Stimulated activated CD4-positive, alpha-beta T cell treated with anti-CD3 and anti-CD28 coated beads, Interleukin-15, amount 100 ng/mL, for 1 hour (primary cell): ENCODE results near the gene CD44.

Experiments
- DNase-seq, 2 donors: peaks; one replicate each; pipeline ENCODE4 v3.0.0-alpha.2; 2020; ENCODE audit warnings: low read depth in 1 of 2, low spot score in 1 of 2

The CD44 gene

GRCh38 chr11:35177370-35177769, 38.4 kb downstream of the CD44 start:
- no peak for DNase-seq

GRCh38 chr11:35178067-35178805, 39.3 kb downstream of the CD44 start:
- DNase-seq, result no peak

- DNase-seq, result no peak
Measured at GRCh38 chr11:35178873-35179272, 39.9 kb downstream of the CD44 start.

- no peak for DNase-seq
Measured at GRCh38 chr11:35179466-35180135, 40.6 kb downstream of the CD44 start.

- DNase-seq, result no peak
Measured at GRCh38 chr11:35180317-35181233, 41.6 kb downstream of the CD44 start.

GRCh38 chr11:35182317-35182939, 43.5 kb downstream of the CD44 start:
- DNase-seq, result no peak

GRCh38 chr11:35183326-35183925, 44.5 kb downstream of the CD44 start:
- no peak for DNase-seq

GRCh38 chr11:35185696-35186095, 46.7 kb downstream of the CD44 start:
- DNase-seq, result no peak

GRCh38 chr11:35187996-35188395, 49.0 kb downstream of the CD44 start:
- DNase-seq, result no peak

GRCh38 chr11:35190804-35191348, 51.9 kb downstream of the CD44 start:
- DNase-seq, result no peak

- no peak for DNase-seq
Measured at GRCh38 chr11:35192347-35192746, 53.4 kb downstream of the CD44 start.

- DNase-seq, result no peak
Measured at GRCh38 chr11:35193767-35194166, 54.8 kb downstream of the CD44 start.

- DNase-seq, result no peak
Measured at GRCh38 chr11:35197292-35197691, 58.3 kb downstream of the CD44 start.

GRCh38 chr11:35200811-35201341, 61.9 kb downstream of the CD44 start:
- DNase-seq, result no peak

- DNase-seq, result no peak
Measured at GRCh38 chr11:35204614-35205013, 65.6 kb downstream of the CD44 start.

GRCh38 chr11:35206616-35207015, 67.6 kb downstream of the CD44 start:
- DNase-seq, result no peak

- no peak for DNase-seq
Measured at GRCh38 chr11:35207471-35208403, 68.8 kb downstream of the CD44 start.

- no peak for DNase-seq
Measured at GRCh38 chr11:35208795-35209194, 69.8 kb downstream of the CD44 start.

GRCh38 chr11:35210876-35211546, 72.0 kb downstream of the CD44 start:
- no peak for DNase-seq
